H9 (cell line): ENCODE results near the gene ATM. TPM values are rescaled to one million over a fixed set of nuclear protein-coding genes. Genes with fewer than 3 reads are reported as not detected.
"Not testable (repeated sequence)": the region's sequence is repeated elsewhere in the genome, so short reads cannot be mapped to it uniquely, and the experiment has no call there.

ENCODE experiments used
- DNase-seq: peaks from one replicate; pipeline ENCODE4 v3.0.0-alpha.2; 2017
- H2AFZ ChIP-seq: one replicate; pipeline ENCODE4 v1.6.1; 2013; ENCODE audit warnings: mild to moderate bottlenecking, low read length, control low read depth, moderate library complexity
- H2AK5ac ChIP-seq: 2 replicates; pipeline ENCODE4 v1.6.1; 2013; ENCODE audit warnings: low read length, control low read depth, mixed read lengths; ENCODE audit not compliant: insufficient read length
- H2BK120ac ChIP-seq: one replicate; pipeline ENCODE4 v1.6.1; 2013; ENCODE audit warnings: low read depth, mild to moderate bottlenecking, low read length, control low read depth, inconsistent platforms; ENCODE audit not compliant: poor library complexity, severe bottlenecking
- H2BK12ac ChIP-seq: 2 replicates; pipeline ENCODE4 v1.6.1; 2013; ENCODE audit warnings: low read length, control low read depth, mixed read lengths, low read depth; ENCODE audit not compliant: insufficient read length
- H2BK15ac ChIP-seq: 2 replicates; pipeline ENCODE4 v1.6.1; 2013; ENCODE audit warnings: low read depth, low read length, control low read depth
- H2BK20ac ChIP-seq: one replicate; pipeline ENCODE4 v1.6.1; 2013; ENCODE audit warnings: low read depth, mild to moderate bottlenecking, low read length, control low read depth, inconsistent platforms; ENCODE audit not compliant: poor library complexity, severe bottlenecking
- H2BK5ac ChIP-seq: 2 replicates; pipeline ENCODE4 v1.6.1; 2013; ENCODE audit warnings: low read length, control low read depth, mixed read lengths; ENCODE audit not compliant: insufficient read length
- H3K14ac ChIP-seq: 2 replicates; pipeline ENCODE4 v1.6.1; 2013; ENCODE audit warnings: low read length, control low read depth; ENCODE audit not compliant: insufficient read depth
- H3K18ac ChIP-seq: 2 replicates; pipeline ENCODE4 v1.6.1; 2013; ENCODE audit warnings: low read depth, mild to moderate bottlenecking, mixed read lengths, low read length, control low read depth; ENCODE audit not compliant: insufficient read length
- H3K23ac ChIP-seq: 2 replicates; pipeline ENCODE4 v1.6.1; 2013; ENCODE audit warnings: low read length, control low read depth, mixed read lengths, low read depth; ENCODE audit not compliant: insufficient read length
- H3K23me2 ChIP-seq: 2 replicates; pipeline ENCODE4 v1.6.1; 2013; ENCODE audit warnings: low read depth, mild to moderate bottlenecking, mixed read lengths, low read length, control low read depth; ENCODE audit not compliant: insufficient read length, poor library complexity, severe bottlenecking
- H3K27ac ChIP-seq: 2 replicates; pipeline ENCODE4 v1.5.1; 2013; ENCODE audit warnings: low read length, control low read depth, mixed read lengths, low read depth; ENCODE audit not compliant: insufficient read length
- H3K27me3 ChIP-seq: 2 replicates; pipeline ENCODE4 v1.6.1; 2013; ENCODE audit warnings: low read length, control low read depth, inconsistent platforms; ENCODE audit not compliant: insufficient read depth
- H3K4ac ChIP-seq: 2 replicates; pipeline ENCODE4 v1.6.1; 2013; ENCODE audit warnings: low read depth, mild to moderate bottlenecking, control low read depth, inconsistent platforms, low read length, moderate library complexity
- H3K4me1 ChIP-seq: 2 replicates; pipeline ENCODE4 v1.6.1; 2013; ENCODE audit warnings: low read length, control low read depth, inconsistent platforms; ENCODE audit not compliant: insufficient read depth
- H3K4me2 ChIP-seq: 2 replicates; pipeline ENCODE4 v1.6.1; 2013; ENCODE audit warnings: low read length, control low read depth, mixed read lengths; ENCODE audit not compliant: insufficient read length, insufficient read depth
- H3K56ac ChIP-seq: 2 replicates; pipeline ENCODE4 v1.6.1; 2013; ENCODE audit warnings: low read depth, mild to moderate bottlenecking, mixed read lengths, low read length, control low read depth; ENCODE audit not compliant: insufficient read length
- H3K79me1 ChIP-seq: 2 replicates; pipeline ENCODE4 v1.6.1; 2013; ENCODE audit warnings: low read depth, mild to moderate bottlenecking, moderate library complexity, low read length, control low read depth, inconsistent platforms; ENCODE audit not compliant: insufficient read depth, poor library complexity, severe bottlenecking
- H3K79me2 ChIP-seq: 2 replicates; pipeline ENCODE4 v1.6.1; 2013; ENCODE audit warnings: low read length, control low read depth, inconsistent platforms; ENCODE audit not compliant: insufficient read depth
- H3K9ac ChIP-seq: 2 replicates; pipeline ENCODE4 v1.6.1; 2013; ENCODE audit warnings: low read length, control low read depth, mixed read lengths; ENCODE audit not compliant: insufficient read length; ENCODE audit errors: extremely low read depth
- H3K9me3 ChIP-seq: one replicate; pipeline ENCODE4 v1.6.1; 2013; ENCODE audit warnings: low read depth, low read length, inconsistent platforms; ENCODE audit not compliant: control insufficient read depth
- H3T11ph ChIP-seq: one replicate; pipeline ENCODE4 v1.6.1; 2013; ENCODE audit warnings: mild to moderate bottlenecking, low read length, control low read depth, inconsistent platforms
- H4K20me1 ChIP-seq: one replicate; pipeline ENCODE4 v1.6.1; 2013; ENCODE audit not compliant: control insufficient read depth, insufficient read length, insufficient read depth
- H4K5ac ChIP-seq: 2 replicates; pipeline ENCODE4 v1.6.1; 2013; ENCODE audit warnings: low read depth, mild to moderate bottlenecking, mixed read lengths, low read length, control low read depth; ENCODE audit not compliant: insufficient read length
- H4K8ac ChIP-seq: replicated peaks from 2 replicates; pipeline ENCODE4 v1.6.1; 2013; ENCODE audit warnings: low read length, control low read depth, mixed read lengths, low read depth; ENCODE audit not compliant: insufficient read length
- H4K91ac ChIP-seq: 2 replicates; pipeline ENCODE4 v1.6.1; 2013; ENCODE audit warnings: low read depth, mild to moderate bottlenecking, moderate library complexity, mixed read lengths, low read length, control low read depth; ENCODE audit not compliant: insufficient read length
- H3K27ac Mint-ChIP-seq, 3 experiments: 2 replicates in 2 of 3; 3 replicates in 1 of 3; pipeline ENCODE4 v1.8.0; 2020 to 2021; ENCODE audit warnings: mixed read lengths in 3 of 3, mild to moderate bottlenecking in 1 of 3, moderate library complexity in 1 of 3
- H3K27me3 Mint-ChIP-seq: 2 replicates; pipeline ENCODE4 v1.8.0; 2021; ENCODE audit warnings: low read depth, mild to moderate bottlenecking, moderate library complexity, mixed read lengths
- H3K36me3 Mint-ChIP-seq, 3 experiments: 2 replicates in 2 of 3; 3 replicates in 1 of 3; pipeline ENCODE4 v1.8.0; 2020 to 2021; ENCODE audit warnings: low read depth in 3 of 3, mixed read lengths in 3 of 3; ENCODE audit not compliant: insufficient read depth in 1 of 3
- H3K4me1 Mint-ChIP-seq, 2 experiments: 2 replicates each; pipeline ENCODE4 v1.8.0; 2020; ENCODE audit warnings: mixed read lengths in 2 of 2
- H3K4me3 Mint-ChIP-seq, 2 experiments: 2 replicates in 1 of 2; 3 replicates in 1 of 2; pipeline ENCODE4 v1.8.0; 2020 to 2021; ENCODE audit warnings: mild to moderate bottlenecking in 2 of 2, mixed read lengths in 2 of 2, moderate library complexity in 1 of 2
- H3K9me3 Mint-ChIP-seq, 2 experiments: 2 replicates in 1 of 2; 3 replicates in 1 of 2; pipeline ENCODE4 v1.8.0; 2020; ENCODE audit warnings: mild to moderate bottlenecking in 2 of 2, mixed read lengths in 2 of 2, moderate library complexity in 1 of 2
- WGBS: extraction: QIAGEN DNeasy Blood & Tissue Kit; methylation state at CpG from one replicate; pipeline ENCODE4 v1.1.7; 2013; ENCODE audit warnings: missing lambda C conversion rate, low lambda C conversion rate, mixed read lengths; ENCODE audit not compliant: insufficient read length; ENCODE audit errors: extremely low coverage; 5-methylcytosine and 5-hydroxymethylcytosine counted together
- total RNA-seq: library from RNA; stranded (reverse); gene quantifications from 2 replicates; pipeline ENCODE4 v1.2.1, GENCODE V29; 2021
- TF ChIP-seq, protein P1 (sequence below): fragments of 200-600 bp; sonication (generic); conservative IDR thresholded peaks from 3 replicates; pipeline ENCODE4 v1.8.0; 2021; ENCODE audit warnings: antibody characterized with exemption, mild to moderate bottlenecking

Gene ATM
- total RNA-seq, 1 experiment from 2014 or later, result 58.9 TPM

DNA sequence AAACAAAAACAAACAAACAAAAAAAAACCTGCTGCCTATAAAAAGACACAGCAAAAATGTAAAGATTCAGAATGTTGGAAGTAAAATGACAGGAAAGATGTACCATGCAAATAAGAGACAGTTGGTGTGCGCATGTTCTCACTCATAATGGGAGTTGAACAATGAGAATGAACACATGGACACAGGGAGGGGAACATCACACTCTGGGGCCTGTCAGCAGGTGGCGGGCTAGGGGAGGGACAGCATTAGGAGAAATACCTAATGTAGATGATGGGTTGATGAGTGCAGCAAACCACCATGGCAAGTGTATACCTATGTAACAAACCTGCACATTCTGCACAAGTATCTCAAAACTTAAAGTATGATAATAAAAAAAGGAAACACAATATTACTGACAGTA is 194.7 kb downstream of the ATM start:
- TF ChIP-seq, protein P1, sequence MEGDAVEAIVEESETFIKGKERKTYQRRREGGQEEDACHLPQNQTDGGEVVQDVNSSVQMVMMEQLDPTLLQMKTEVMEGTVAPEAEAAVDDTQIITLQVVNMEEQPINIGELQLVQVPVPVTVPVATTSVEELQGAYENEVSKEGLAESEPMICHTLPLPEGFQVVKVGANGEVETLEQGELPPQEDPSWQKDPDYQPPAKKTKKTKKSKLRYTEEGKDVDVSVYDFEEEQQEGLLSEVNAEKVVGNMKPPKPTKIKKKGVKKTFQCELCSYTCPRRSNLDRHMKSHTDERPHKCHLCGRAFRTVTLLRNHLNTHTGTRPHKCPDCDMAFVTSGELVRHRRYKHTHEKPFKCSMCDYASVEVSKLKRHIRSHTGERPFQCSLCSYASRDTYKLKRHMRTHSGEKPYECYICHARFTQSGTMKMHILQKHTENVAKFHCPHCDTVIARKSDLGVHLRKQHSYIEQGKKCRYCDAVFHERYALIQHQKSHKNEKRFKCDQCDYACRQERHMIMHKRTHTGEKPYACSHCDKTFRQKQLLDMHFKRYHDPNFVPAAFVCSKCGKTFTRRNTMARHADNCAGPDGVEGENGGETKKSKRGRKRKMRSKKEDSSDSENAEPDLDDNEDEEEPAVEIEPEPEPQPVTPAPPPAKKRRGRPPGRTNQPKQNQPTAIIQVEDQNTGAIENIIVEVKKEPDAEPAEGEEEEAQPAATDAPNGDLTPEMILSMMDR, result peak; percentile 38; the same call in 2 of the 3 replicates
- H3K14ac ChIP-seq, H4K20me1 ChIP-seq, H3K23me2 ChIP-seq, H2BK5ac ChIP-seq, H3K27me3 ChIP-seq, H3K9ac ChIP-seq, H4K8ac ChIP-seq, H4K5ac ChIP-seq, H2BK20ac ChIP-seq, H4K91ac ChIP-seq, H2BK12ac ChIP-seq, H3K27me3 Mint-ChIP-seq, H3K36me3 Mint-ChIP-seq, H2AFZ ChIP-seq, H3K23ac ChIP-seq, H3K56ac ChIP-seq, H2AK5ac ChIP-seq, H3K27ac ChIP-seq, H3K4me1 ChIP-seq, H3K4me2 ChIP-seq, H3K18ac ChIP-seq, H3K4me1 Mint-ChIP-seq, H2BK15ac ChIP-seq, H2BK120ac ChIP-seq, H3K79me1 ChIP-seq, H3K4me3 Mint-ChIP-seq, H3K4ac ChIP-seq, H3K79me2 ChIP-seq, H3T11ph ChIP-seq, H3K9me3 ChIP-seq: not testable (repeated sequence)
- Mint-ChIP-seq H3K9me3 (peaks cover 9 to 18% of the 10 kb centered on the region in 2 experiments; a peak in 3 of 5 replicates), H3K27ac (peak overlapping the region in 2 of 3 experiments; percentile 15 to 51; a peak in 3 of 7 replicates)
- DNase-seq, result peak; percentile 30
- WGBS, result no CpG with 5 or more reads among the region's 2 CpGs

Other genes with a start within 250 kb of the ATM start
- 37.3 and 37.7 TPM in 2 replicates for gene CUL5, start 214.2 kb upstream of the ATM start, total RNA-seq
- gene ACAT1, start 101.5 kb upstream of the ATM start, total RNA-seq, result 39.1 and 41.7 TPM in 2 replicates
- 22.6 and 22.9 TPM in 2 replicates for gene NPAT, start 429 bp upstream of the ATM start, total RNA-seq
- gene C11orf65, start 244.5 kb downstream of the ATM start, total RNA-seq, result 0.55 and 0.66 TPM in 2 replicates